ENCODE measurements around the gene ARHGAP1. TPM values are rescaled to one million over a fixed set of nuclear protein-coding genes. Genes with fewer than 3 reads are reported as not detected.

ARHGAP1 gene
- total RNA-seq, 1 experiment from 2014 or later: 53.0 TPM

DNA sequence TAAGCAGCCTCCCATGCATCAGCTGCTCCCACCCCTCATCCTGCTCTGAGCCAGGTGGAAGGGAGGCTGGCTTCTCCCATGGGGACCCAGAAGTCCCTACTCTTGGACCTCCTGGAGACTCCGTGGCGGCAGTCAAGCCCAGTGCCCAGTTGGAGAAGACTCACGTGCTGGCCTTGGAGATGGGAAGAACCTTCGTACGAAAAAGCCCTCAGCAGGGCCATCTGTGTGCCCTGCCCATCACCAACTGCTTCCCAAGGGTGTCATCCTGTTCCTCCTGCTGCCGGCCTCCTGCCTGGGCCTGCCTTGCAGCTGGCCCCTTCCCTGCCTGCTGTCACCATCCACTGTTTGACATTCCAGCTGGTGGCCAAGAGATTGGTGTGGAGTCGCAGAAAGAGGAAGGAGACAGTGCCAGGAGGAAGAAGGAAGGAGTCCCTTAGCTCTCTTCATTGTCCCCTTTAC lies 28.0 kb downstream of the ARHGAP1 start:
- ATAC-seq (no peak), DNase-seq (ENCODE audit: low spot score) (no peak)
- Mint-ChIP-seq H3K4me1 (peaks cover 28% of the 10 kb centered on the region), H3K4me3 (no peak overlapping the region), H3K27me3 (ENCODE audit: low read depth) (no peaks in the 10 kb centered on the region), H3K27ac (no peak overlapping the region), H3K36me3 (peaks cover 35% of the 10 kb centered on the region), H3K9me3 (no peaks in the 10 kb centered on the region)
- POLR2A ChIA-PET: no interaction called here
- CTCF ChIA-PET: no interaction called here
- TF ChIP-seq TCF7 (CRISPR knock-in tag; IDR thresholded peaks at IDR 0.05; ENCODE audit: low read depth) (no peak), NFYB (CRISPR knock-in tag; conservative IDR thresholded peaks at IDR 0.05; ENCODE audit: low read depth) (no peak), KAT7 (CRISPR knock-in tag; IDR thresholded peaks at IDR 0.05; ENCODE audit: borderline replicate concordance) (no peak), FOXJ3 (CRISPR knock-in tag; IDR thresholded peaks at IDR 0.05; ENCODE audit: borderline replicate concordance) (no peak), SMAD3 (CRISPR knock-in tag; IDR thresholded peaks at IDR 0.05; ENCODE audit: borderline replicate concordance) (no peak), TP53 (CRISPR knock-in tag; IDR thresholded peaks at IDR 0.05) (no peak), TEAD1 (CRISPR knock-in tag; IDR thresholded peaks at IDR 0.05) (no peak), ESRRA (CRISPR knock-in tag; IDR thresholded peaks at IDR 0.05; ENCODE audit: borderline replicate concordance) (no peak), ZNF317 (CRISPR knock-in tag; IDR thresholded peaks at IDR 0.05; ENCODE audit: borderline replicate concordance, low read depth) (no peak), MXD4 (CRISPR knock-in tag; IDR thresholded peaks at IDR 0.05; ENCODE audit: borderline replicate concordance) (no peak), FOXP1 (CRISPR knock-in tag; IDR thresholded peaks at IDR 0.05; ENCODE audit: borderline replicate concordance) (no peak), NFE2L1 (CRISPR knock-in tag; IDR thresholded peaks at IDR 0.05) (no peak), JUN (CRISPR knock-in tag; IDR thresholded peaks at IDR 0.05) (no peak), MYBL2 (CRISPR knock-in tag; IDR thresholded peaks at IDR 0.05) (no peak)
- TF ChIP-seq, protein P1, sequence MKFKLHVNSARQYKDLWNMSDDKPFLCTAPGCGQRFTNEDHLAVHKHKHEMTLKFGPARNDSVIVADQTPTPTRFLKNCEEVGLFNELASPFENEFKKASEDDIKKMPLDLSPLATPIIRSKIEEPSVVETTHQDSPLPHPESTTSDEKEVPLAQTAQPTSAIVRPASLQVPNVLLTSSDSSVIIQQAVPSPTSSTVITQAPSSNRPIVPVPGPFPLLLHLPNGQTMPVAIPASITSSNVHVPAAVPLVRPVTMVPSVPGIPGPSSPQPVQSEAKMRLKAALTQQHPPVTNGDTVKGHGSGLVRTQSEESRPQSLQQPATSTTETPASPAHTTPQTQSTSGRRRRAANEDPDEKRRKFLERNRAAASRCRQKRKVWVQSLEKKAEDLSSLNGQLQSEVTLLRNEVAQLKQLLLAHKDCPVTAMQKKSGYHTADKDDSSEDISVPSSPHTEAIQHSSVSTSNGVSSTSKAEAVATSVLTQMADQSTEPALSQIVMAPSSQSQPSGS (CRISPR knock-in tag; IDR thresholded peaks at IDR 0.05; ENCODE audit: borderline replicate concordance, low read depth): no peak
- TF ChIP-seq, protein P2, sequence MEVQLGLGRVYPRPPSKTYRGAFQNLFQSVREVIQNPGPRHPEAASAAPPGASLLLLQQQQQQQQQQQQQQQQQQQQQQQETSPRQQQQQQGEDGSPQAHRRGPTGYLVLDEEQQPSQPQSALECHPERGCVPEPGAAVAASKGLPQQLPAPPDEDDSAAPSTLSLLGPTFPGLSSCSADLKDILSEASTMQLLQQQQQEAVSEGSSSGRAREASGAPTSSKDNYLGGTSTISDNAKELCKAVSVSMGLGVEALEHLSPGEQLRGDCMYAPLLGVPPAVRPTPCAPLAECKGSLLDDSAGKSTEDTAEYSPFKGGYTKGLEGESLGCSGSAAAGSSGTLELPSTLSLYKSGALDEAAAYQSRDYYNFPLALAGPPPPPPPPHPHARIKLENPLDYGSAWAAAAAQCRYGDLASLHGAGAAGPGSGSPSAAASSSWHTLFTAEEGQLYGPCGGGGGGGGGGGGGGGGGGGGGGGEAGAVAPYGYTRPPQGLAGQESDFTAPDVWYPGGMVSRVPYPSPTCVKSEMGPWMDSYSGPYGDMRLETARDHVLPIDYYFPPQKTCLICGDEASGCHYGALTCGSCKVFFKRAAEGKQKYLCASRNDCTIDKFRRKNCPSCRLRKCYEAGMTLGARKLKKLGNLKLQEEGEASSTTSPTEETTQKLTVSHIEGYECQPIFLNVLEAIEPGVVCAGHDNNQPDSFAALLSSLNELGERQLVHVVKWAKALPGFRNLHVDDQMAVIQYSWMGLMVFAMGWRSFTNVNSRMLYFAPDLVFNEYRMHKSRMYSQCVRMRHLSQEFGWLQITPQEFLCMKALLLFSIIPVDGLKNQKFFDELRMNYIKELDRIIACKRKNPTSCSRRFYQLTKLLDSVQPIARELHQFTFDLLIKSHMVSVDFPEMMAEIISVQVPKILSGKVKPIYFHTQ (CRISPR knock-in tag; IDR thresholded peaks at IDR 0.05): no peak
- TF ChIP-seq, protein P3, sequence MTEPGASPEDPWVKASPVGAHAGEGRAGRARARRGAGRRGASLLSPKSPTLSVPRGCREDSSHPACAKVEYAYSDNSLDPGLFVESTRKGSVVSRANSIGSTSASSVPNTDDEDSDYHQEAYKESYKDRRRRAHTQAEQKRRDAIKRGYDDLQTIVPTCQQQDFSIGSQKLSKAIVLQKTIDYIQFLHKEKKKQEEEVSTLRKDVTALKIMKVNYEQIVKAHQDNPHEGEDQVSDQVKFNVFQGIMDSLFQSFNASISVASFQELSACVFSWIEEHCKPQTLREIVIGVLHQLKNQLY (CRISPR knock-in tag; IDR thresholded peaks at IDR 0.05): no peak
- TF ChIP-seq, protein P4, sequence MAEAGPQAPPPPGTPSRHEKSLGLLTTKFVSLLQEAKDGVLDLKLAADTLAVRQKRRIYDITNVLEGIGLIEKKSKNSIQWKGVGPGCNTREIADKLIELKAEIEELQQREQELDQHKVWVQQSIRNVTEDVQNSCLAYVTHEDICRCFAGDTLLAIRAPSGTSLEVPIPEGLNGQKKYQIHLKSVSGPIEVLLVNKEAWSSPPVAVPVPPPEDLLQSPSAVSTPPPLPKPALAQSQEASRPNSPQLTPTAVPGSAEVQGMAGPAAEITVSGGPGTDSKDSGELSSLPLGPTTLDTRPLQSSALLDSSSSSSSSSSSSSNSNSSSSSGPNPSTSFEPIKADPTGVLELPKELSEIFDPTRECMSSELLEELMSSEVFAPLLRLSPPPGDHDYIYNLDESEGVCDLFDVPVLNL (CRISPR knock-in tag; IDR thresholded peaks at IDR 0.05; ENCODE audit: borderline replicate concordance, low read depth): no peak
- TF ChIP-seq, protein P5, sequence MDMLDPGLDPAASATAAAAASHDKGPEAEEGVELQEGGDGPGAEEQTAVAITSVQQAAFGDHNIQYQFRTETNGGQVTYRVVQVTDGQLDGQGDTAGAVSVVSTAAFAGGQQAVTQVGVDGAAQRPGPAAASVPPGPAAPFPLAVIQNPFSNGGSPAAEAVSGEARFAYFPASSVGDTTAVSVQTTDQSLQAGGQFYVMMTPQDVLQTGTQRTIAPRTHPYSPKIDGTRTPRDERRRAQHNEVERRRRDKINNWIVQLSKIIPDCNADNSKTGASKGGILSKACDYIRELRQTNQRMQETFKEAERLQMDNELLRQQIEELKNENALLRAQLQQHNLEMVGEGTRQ (CRISPR knock-in tag; IDR thresholded peaks at IDR 0.05): no peak
- TF ChIP-seq, protein P6, sequence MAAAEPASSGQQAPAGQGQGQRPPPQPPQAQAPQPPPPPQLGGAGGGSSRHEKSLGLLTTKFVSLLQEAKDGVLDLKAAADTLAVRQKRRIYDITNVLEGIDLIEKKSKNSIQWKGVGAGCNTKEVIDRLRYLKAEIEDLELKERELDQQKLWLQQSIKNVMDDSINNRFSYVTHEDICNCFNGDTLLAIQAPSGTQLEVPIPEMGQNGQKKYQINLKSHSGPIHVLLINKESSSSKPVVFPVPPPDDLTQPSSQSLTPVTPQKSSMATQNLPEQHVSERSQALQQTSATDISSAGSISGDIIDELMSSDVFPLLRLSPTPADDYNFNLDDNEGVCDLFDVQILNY (CRISPR knock-in tag; IDR thresholded peaks at IDR 0.05): no peak
